BLaER1 treated with 17β-estradiol and CSF1 and Interleukin-3, amounts not matched to agents 10 nM and 100 nM (cell line): Measurements from ENCODE around the gene NXPH3.
A peak's percentile ranks its signal among the peaks of the same experiment; 100 is the strongest.

Experiments
- H3K27ac ChIP-seq, 11 experiments: shearing (Covaris generic); formaldehyde crosslinking; 2 replicates each; pipeline ENCODE4 v1.8.1; 2022
- H3K27me3 ChIP-seq, 11 experiments: shearing (Covaris generic); formaldehyde crosslinking; 2 replicates each; pipeline ENCODE4 v1.8.1; 2022
- H3K36me3 ChIP-seq, 11 experiments: shearing (Covaris generic); formaldehyde crosslinking; 2 replicates each; pipeline ENCODE4 v1.8.1; 2022
- H3K4me1 ChIP-seq, 10 experiments: shearing (Covaris generic); formaldehyde crosslinking; 2 replicates each; pipeline ENCODE4 v1.8.1; 2022
- H3K4me2 ChIP-seq, 11 experiments: shearing (Covaris generic); formaldehyde crosslinking; 2 replicates each; pipeline ENCODE4 v1.8.1; 2022
- H3K4me3 ChIP-seq, 10 experiments: shearing (Covaris generic); formaldehyde crosslinking; 2 replicates each; pipeline ENCODE4 v1.8.1; 2022
- H3K9ac ChIP-seq, 11 experiments: shearing (Covaris generic); formaldehyde crosslinking; 2 replicates each; pipeline ENCODE4 v1.8.1; 2022
- H3K9me3 ChIP-seq, 11 experiments: shearing (Covaris generic); formaldehyde crosslinking; replicated peaks in 1 of 11; 2 replicates each; pipeline ENCODE4 v1.8.1; 2022
- H4K20me1 ChIP-seq, 11 experiments: shearing (Covaris generic); formaldehyde crosslinking; 2 replicates each; pipeline ENCODE4 v1.8.1; 2022
- Cebpa-rat ChIP-seq, 11 experiments: shearing (Covaris generic); IDR thresholded peaks; 2 replicates each; pipeline ENCODE4 v1.8.1; 2022

Gene NXPH3

DNA sequence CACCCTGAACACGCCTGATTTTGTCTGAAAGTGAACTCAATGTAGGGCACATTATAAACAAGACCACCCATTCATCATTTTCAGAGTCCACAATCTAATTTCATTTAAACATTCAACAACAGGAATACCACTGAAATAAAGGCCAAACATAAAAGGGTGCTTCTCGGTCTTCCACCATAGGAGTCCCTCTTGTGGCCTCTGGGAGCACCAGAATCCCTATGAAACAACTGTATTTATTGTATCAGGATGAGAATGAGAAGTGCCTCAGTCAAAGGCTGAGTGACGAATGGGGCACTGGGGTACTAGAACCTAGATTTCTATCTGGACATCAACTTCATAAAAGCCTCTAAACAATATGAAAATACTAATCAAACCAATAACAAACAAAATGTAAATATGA lies 40.4 kb downstream of the NXPH3 start:
- no peak for TF ChIP-seq Cebpa-rat (IDR thresholded peaks at IDR 0.05)
- H3K4me1 ChIP-seq = peaks cover 9 to 36% (median 24%) of the 10 kb centered on the region in 10 experiments
- peaks cover 0 to 64% (median 13%) of the 10 kb centered on the region in 11 experiments; a peak in 15 of 22 replicates for H4K20me1 ChIP-seq
- H3K27ac ChIP-seq = no peak overlapping the region
- H3K9me3 ChIP-seq = no peaks in the 10 kb centered on the region
- peaks cover 75 to 98% (median 93%) of the 10 kb centered on the region in 11 experiments for H3K36me3 ChIP-seq
- no peak overlapping the region for H3K9ac ChIP-seq
- H3K4me2 ChIP-seq = peak overlapping the region in 4 of 11 experiments; percentile 38 to 58 (median 58); a peak in 5 of 22 replicates
- no peaks in the 10 kb centered on the region for H3K27me3 ChIP-seq
- no peak overlapping the region for H3K4me3 ChIP-seq

- Histone ChIP-seq H4K20me1 (peaks cover 0 to 66% (median 13%) of the 10 kb centered on the region in 11 experiments; a peak in 15 of 22 replicates), H3K36me3 (peaks cover 75 to 98% (median 93%) of the 10 kb centered on the region in 11 experiments), H3K27me3 (no peaks in the 10 kb centered on the region), H3K27ac (no peak overlapping the region; a peak in 1 of 22 replicates), H3K4me2 (peak overlapping the region; percentile 33 to 78 (median 53); a peak in 20 of 22 replicates), H3K9ac (no peak overlapping the region), H3K4me1 (peaks cover 9 to 34% (median 24%) of the 10 kb centered on the region in 10 experiments), H3K9me3 (no peaks in the 10 kb centered on the region), H3K4me3 (no peak overlapping the region)
- no peak for TF ChIP-seq Cebpa-rat (IDR thresholded peaks at IDR 0.05)
Observed at GRCh38 chr17:49616601-49617131, 41.0 kb downstream of the NXPH3 start.

DNA sequence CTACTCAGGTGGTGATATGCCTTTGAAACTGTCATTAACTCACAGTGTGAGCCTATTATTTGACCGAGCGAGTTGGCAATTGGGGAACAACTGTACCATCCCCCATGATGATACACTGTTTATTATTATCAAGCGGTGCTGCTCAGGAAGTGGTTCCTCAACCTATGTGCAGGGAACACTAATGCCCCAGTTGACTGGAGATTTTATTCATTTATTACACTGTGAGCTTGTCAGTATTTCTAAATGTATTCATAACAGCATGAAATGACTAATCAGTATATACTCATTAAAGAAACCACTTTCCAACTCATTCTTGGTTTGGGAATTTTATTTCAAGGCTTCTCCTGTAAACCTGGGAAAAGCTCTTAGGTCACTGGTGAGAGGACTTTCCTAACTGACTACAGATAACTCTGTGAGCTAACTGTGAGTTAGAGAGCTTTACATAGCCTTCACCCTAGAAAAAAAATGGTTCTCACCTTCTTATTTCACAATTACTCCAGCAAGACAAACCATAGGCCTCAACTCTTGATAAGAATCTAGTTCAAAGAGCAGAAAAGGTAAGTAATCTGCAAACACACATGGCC lies 42.4 kb downstream of the NXPH3 start:
- H3K36me3 ChIP-seq = peaks cover 76 to 98% (median 93%) of the 10 kb centered on the region in 11 experiments
- no peaks in the 10 kb centered on the region for H3K9me3 ChIP-seq
- peaks cover 0 to 69% (median 17%) of the 10 kb centered on the region in 11 experiments; a peak in 15 of 22 replicates for H4K20me1 ChIP-seq
- H3K9ac ChIP-seq = no peak overlapping the region
- peaks cover 9 to 39% (median 26%) of the 10 kb centered on the region in 10 experiments for H3K4me1 ChIP-seq
- H3K4me3 ChIP-seq = no peak overlapping the region
- no peak for TF ChIP-seq Cebpa-rat (IDR thresholded peaks at IDR 0.05)
- peak overlapping the region in 6 of 11 experiments; percentile 0 to 58 (median 38); a peak in 9 of 22 replicates for H3K4me2 ChIP-seq
- no peak overlapping the region for H3K27ac ChIP-seq
- H3K27me3 ChIP-seq = no peaks in the 10 kb centered on the region

GRCh38 chr17:49621420-49621819 lies 45.7 kb downstream of the NXPH3 start:
- Histone ChIP-seq H3K4me2 (no peak overlapping the region), H3K4me3 (no peak overlapping the region), H3K4me1 (peaks cover 7 to 33% (median 22%) of the 10 kb centered on the region in 10 experiments), H3K27me3 (no peaks in the 10 kb centered on the region), H3K27ac (no peak overlapping the region), H3K9me3 (no peaks in the 10 kb centered on the region), H3K9ac (no peak overlapping the region), H3K36me3 (peaks cover 56 to 93% (median 74%) of the 10 kb centered on the region in 11 experiments), H4K20me1 (peaks cover 6 to 75% (median 25%) of the 10 kb centered on the region in 11 experiments; a peak in 16 of 22 replicates)
- no peak for TF ChIP-seq Cebpa-rat (IDR thresholded peaks at IDR 0.05)

GRCh38 chr17:49621946-49622529 lies 46.4 kb downstream of the NXPH3 start:
- no peak overlapping the region for H3K4me2 ChIP-seq
- H3K4me1 ChIP-seq = peaks cover under 1 to 27% (median 15%) of the 10 kb centered on the region in 10 experiments
- H4K20me1 ChIP-seq = peaks cover 6 to 75% (median 22%) of the 10 kb centered on the region in 11 experiments; a peak in 14 of 22 replicates
- H3K4me3 ChIP-seq = no peak overlapping the region
- peaks cover 56 to 91% (median 74%) of the 10 kb centered on the region in 11 experiments for H3K36me3 ChIP-seq
- no peaks in the 10 kb centered on the region for H3K27me3 ChIP-seq
- no peaks in the 10 kb centered on the region for H3K9me3 ChIP-seq
- no peak overlapping the region for H3K27ac ChIP-seq
- no peak for TF ChIP-seq Cebpa-rat (IDR thresholded peaks at IDR 0.05)
- no peak overlapping the region for H3K9ac ChIP-seq

GRCh38 chr17:49624896-49625295 lies 49.2 kb downstream of the NXPH3 start:
- Histone ChIP-seq H3K36me3 (peaks cover 31 to 64% (median 47%) of the 10 kb centered on the region in 11 experiments), H4K20me1 (peaks cover 18 to 85% (median 31%) of the 10 kb centered on the region in 11 experiments; a peak in 17 of 22 replicates), H3K4me3 (no peak overlapping the region), H3K9me3 (no peaks in the 10 kb centered on the region), H3K27ac (no peak overlapping the region), H3K4me2 (no peak overlapping the region), H3K27me3 (no peaks in the 10 kb centered on the region), H3K4me1 (peaks cover 0 to 10% (median 0%) of the 10 kb centered on the region in 10 experiments; a peak in 4 of 20 replicates), H3K9ac (no peak overlapping the region)
- TF ChIP-seq Cebpa-rat (IDR thresholded peaks at IDR 0.05) = no peak

GRCh38 chr17:49629447-49629846 lies 53.8 kb downstream of the NXPH3 start:
- H3K4me3 ChIP-seq = no peak overlapping the region

DNA sequence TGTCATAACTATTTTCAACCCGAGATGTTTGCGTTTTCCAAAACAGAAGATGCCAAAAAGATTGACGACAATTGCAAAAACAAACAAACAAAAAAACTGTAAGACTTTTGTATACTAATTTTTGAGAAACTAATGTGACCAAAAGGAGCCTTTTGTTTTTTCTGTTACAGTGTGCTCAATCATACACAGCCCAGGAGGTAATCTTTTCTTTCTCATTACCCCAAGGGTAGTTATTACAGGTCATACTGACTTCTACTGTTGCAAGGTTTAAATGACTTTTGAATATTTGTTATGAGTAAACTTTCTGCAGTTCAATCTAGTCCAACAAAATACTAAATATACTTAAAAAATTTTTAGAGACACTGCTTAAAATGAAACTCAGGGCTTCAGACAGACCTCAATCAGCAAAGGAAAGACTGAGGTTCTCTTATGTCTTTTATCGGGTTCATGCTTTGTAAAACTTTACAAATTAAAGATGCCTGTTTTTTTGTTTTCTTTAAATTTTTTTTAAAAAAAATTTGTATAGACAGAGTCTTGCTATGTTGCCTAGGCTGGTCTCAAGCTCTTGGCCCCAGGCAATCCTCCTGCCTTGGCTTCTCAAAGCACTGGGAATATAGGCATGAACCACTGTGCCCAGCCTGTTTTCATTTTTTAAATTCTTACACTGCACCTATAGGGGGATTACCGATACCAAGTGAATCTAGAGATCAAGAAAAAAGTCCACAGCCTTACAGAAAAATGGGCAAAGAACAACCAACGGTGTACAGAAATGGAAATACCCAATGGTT lies 54.6 kb downstream of the NXPH3 start:
- H3K4me3 ChIP-seq = no peak overlapping the region
- peaks cover 17 to 99% (median 51%) of the 10 kb centered on the region in 11 experiments; a peak in 18 of 22 replicates for H4K20me1 ChIP-seq
- H3K9me3 ChIP-seq = no peaks in the 10 kb centered on the region
- no peaks in the 10 kb centered on the region for H3K27me3 ChIP-seq
- no peak overlapping the region for H3K9ac ChIP-seq
- H3K27ac ChIP-seq = no peak overlapping the region
- no peak for TF ChIP-seq Cebpa-rat (IDR thresholded peaks at IDR 0.05)
- H3K36me3 ChIP-seq = peaks cover 0 to 20% (median 11%) of the 10 kb centered on the region in 11 experiments; a peak in 11 of 22 replicates
- peaks cover 0 to 22% (median 10%) of the 10 kb centered on the region in 10 experiments; a peak in 9 of 20 replicates for H3K4me1 ChIP-seq
- no peak overlapping the region for H3K4me2 ChIP-seq

More at GRCh38 chr17:49629447-49629846, 53.8 kb downstream of the NXPH3 start:
- no peak overlapping the region for H3K4me2 ChIP-seq
- peaks cover 0 to 29% (median 13%) of the 10 kb centered on the region in 11 experiments; a peak in 12 of 22 replicates for H3K36me3 ChIP-seq
- no peak overlapping the region for H3K27ac ChIP-seq
- no peaks in the 10 kb centered on the region for H3K9me3 ChIP-seq
- TF ChIP-seq Cebpa-rat (IDR thresholded peaks at IDR 0.05) = no peak
- H3K4me1 ChIP-seq = peaks cover 0 to 14% (median 9%) of the 10 kb centered on the region in 10 experiments; a peak in 9 of 20 replicates
- peaks cover 20 to 99% (median 47%) of the 10 kb centered on the region in 11 experiments; a peak in 18 of 22 replicates for H4K20me1 ChIP-seq
- H3K9ac ChIP-seq = no peak overlapping the region
- H3K27me3 ChIP-seq = no peaks in the 10 kb centered on the region
